ENCODE results near the gene PALB2. TPM values are rescaled to one million over a fixed set of nuclear protein-coding genes. Genes with fewer than 3 reads are reported as not detected.

Gene PALB2
- total and polyA plus RNA-seq, 2 of the 13 experiments (the other 11 are each of a cell fraction or from before 2014, with no cell fraction given) = 12.1 to 40.9 TPM

- TF ChIP-seq NRL (CRISPR knock-in tag; IDR thresholded peaks at IDR 0.05; ENCODE audit: borderline replicate concordance) (no peak), ZBTB39 (CRISPR knock-in tag; IDR thresholded peaks at IDR 0.05) (no peak), ZNF446 (CRISPR knock-in tag; IDR thresholded peaks at IDR 0.05) (no peak), SETDB1 (CRISPR knock-in tag; IDR thresholded peaks at IDR 0.05; ENCODE audit: borderline replicate concordance) (no peak), GPN1 (CRISPR knock-in tag; IDR thresholded peaks at IDR 0.05; ENCODE audit: borderline replicate concordance) (no peak), ZNF180 (CRISPR knock-in tag; IDR thresholded peaks at IDR 0.05; ENCODE audit: borderline replicate concordance, low read depth) (no peak), KDM3A (CRISPR knock-in tag; IDR thresholded peaks at IDR 0.05; ENCODE audit: low read depth) (no peak), HOXD1 (CRISPR knock-in tag; IDR thresholded peaks at IDR 0.05) (no peak), ZBTB3 (CRISPR knock-in tag; IDR thresholded peaks at IDR 0.05; ENCODE audit: borderline replicate concordance, low read depth) (peak; percentile 17; the same call in 1 of the 2 replicates), MTA1 (CRISPR knock-in tag; IDR thresholded peaks at IDR 0.05; ENCODE audit: borderline replicate concordance) (no peak), SYNCRIP (IDR thresholded peaks at IDR 0.05; ENCODE audit: insufficient read depth, low read depth, low read length) (no peak), ZKSCAN5 (CRISPR knock-in tag; IDR thresholded peaks at IDR 0.05) (no peak), ZNF101 (CRISPR knock-in tag; IDR thresholded peaks at IDR 0.05; ENCODE audit: borderline replicate concordance, low read depth) (peak; percentile 18; the same call in 1 of the 2 replicates), ZNF572 (CRISPR knock-in tag; IDR thresholded peaks at IDR 0.05) (no peak), KLF13 (CRISPR knock-in tag; IDR thresholded peaks at IDR 0.05) (no peak), NCOA1 (CRISPR knock-in tag; IDR thresholded peaks at IDR 0.05) (peak; percentile 42; the same call in 1 of the 2 replicates), NBN (conservative IDR thresholded peaks at IDR 0.05) (no peak), CEBPG (CRISPR knock-in tag; IDR thresholded peaks at IDR 0.05) (no peak), CC2D1A (CRISPR knock-in tag; IDR thresholded peaks at IDR 0.05) (0 out of 2 replicates have a peak, but pooled peaks have one; percentile 9), STAT5B (CRISPR knock-in tag; IDR thresholded peaks at IDR 0.05) (no peak), PRMT3 (CRISPR knock-in tag; IDR thresholded peaks at IDR 0.05; ENCODE audit: borderline replicate concordance, low read depth) (no peak), MTF2 (CRISPR knock-in tag; IDR thresholded peaks at IDR 0.05; ENCODE audit: borderline replicate concordance) (no peak; the same call in 1 of the 2 replicates), ZC3H4 (CRISPR knock-in tag; IDR thresholded peaks at IDR 0.05; ENCODE audit: borderline replicate concordance) (no peak), MBD4 (IDR thresholded peaks at IDR 0.05; ENCODE audit: borderline replicate concordance, low read length) (no peak)
- TF ChIP-seq, protein P1, sequence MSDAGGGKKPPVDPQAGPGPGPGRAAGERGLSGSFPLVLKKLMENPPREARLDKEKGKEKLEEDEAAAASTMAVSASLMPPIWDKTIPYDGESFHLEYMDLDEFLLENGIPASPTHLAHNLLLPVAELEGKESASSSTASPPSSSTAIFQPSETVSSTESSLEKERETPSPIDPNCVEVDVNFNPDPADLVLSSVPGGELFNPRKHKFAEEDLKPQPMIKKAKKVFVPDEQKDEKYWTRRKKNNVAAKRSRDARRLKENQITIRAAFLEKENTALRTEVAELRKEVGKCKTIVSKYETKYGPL (CRISPR knock-in tag; IDR thresholded peaks at IDR 0.05) = no peak
- TF ChIP-seq, protein P2, sequence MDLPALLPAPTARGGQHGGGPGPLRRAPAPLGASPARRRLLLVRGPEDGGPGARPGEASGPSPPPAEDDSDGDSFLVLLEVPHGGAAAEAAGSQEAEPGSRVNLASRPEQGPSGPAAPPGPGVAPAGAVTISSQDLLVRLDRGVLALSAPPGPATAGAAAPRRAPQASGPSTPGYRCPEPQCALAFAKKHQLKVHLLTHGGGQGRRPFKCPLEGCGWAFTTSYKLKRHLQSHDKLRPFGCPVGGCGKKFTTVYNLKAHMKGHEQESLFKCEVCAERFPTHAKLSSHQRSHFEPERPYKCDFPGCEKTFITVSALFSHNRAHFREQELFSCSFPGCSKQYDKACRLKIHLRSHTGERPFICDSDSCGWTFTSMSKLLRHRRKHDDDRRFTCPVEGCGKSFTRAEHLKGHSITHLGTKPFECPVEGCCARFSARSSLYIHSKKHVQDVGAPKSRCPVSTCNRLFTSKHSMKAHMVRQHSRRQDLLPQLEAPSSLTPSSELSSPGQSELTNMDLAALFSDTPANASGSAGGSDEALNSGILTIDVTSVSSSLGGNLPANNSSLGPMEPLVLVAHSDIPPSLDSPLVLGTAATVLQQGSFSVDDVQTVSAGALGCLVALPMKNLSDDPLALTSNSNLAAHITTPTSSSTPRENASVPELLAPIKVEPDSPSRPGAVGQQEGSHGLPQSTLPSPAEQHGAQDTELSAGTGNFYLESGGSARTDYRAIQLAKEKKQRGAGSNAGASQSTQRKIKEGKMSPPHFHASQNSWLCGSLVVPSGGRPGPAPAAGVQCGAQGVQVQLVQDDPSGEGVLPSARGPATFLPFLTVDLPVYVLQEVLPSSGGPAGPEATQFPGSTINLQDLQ (CRISPR knock-in tag; IDR thresholded peaks at IDR 0.05) = no peak
- TF ChIP-seq, protein P3, sequence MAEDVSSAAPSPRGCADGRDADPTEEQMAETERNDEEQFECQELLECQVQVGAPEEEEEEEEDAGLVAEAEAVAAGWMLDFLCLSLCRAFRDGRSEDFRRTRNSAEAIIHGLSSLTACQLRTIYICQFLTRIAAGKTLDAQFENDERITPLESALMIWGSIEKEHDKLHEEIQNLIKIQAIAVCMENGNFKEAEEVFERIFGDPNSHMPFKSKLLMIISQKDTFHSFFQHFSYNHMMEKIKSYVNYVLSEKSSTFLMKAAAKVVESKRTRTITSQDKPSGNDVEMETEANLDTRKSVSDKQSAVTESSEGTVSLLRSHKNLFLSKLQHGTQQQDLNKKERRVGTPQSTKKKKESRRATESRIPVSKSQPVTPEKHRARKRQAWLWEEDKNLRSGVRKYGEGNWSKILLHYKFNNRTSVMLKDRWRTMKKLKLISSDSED (CRISPR knock-in tag; IDR thresholded peaks at IDR 0.05) = no peak
These were observed 537 bp downstream of the PALB2 start (continued) for GRCh38 chr16:23640615-23640930.

All from HepG2 (cell line).